HepG2 (cell line): ENCODE results near the gene YLPM1.

ENCODE experiments used
- POLR2A ChIP-seq, 2 experiments: IDR thresholded peaks; 2 replicates each; pipeline ENCODE4 v1.6.1; 2011; ENCODE audit warnings: low read depth in 2 of 2, low read length in 2 of 2, mild to moderate bottlenecking in 1 of 2, moderate library complexity in 1 of 2; ENCODE audit not compliant: insufficient read depth in 1 of 2
- ZNF101 ChIP-seq: sonication (generic); formaldehyde crosslinking; IDR thresholded peaks from 2 replicates; pipeline ENCODE4 v1.4.0; 2020; ENCODE audit warnings: mild to moderate bottlenecking, low read depth, missing genetic modification reagents, borderline replicate concordance

- no peak for TF ChIP-seq ZNF101 (CRISPR knock-in tag)
- TF ChIP-seq POLR2A (IDR thresholded peaks at IDR 0.05; ENCODE audit: insufficient read depth in 1 of 2, low read depth in 2 of 2, low read length in 2 of 2), result no peak
These were observed 49.8 kb upstream of the YLPM1 start for GRCh38 chr14:74713395-74713735.
